ENCODE results near the gene MYH10.

The MYH10 gene

DNA sequence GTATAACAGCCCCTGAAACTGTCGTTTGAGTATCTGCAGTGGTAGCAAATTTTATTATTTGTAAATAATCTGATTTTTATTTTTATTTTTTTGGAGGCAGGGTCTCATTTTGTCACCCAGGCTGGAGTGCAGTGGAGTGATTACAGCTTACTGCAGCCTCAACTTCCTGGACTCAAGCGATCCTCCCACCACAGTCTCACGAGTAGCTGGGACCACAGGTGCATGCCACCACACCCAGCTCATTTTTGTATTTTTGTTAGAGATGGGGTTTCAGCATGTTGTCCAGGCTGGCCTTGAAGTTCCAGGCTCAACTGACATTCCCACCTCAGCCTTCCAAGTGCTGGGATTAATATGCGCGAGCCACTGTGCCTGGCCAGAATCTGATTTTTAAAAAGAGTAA, 192.1 kb downstream of the MYH10 start:
- Histone ChIP-seq H3K27ac (ENCODE audit: insufficient read depth in 1 of 2, low read depth in 1 of 2, low read length in 2 of 2, poor library complexity in 1 of 2, severe bottlenecking in 2 of 2) (no peak overlapping the region), H3K4me1 (ENCODE audit: control extremely low read depth in 1 of 4, control insufficient read depth in 4 of 4, insufficient read depth in 4 of 4, low read length in 3 of 4) (peaks cover 12 to 31% (median 20%) of the 10 kb centered on the region in 4 experiments), H3K36me3 (ENCODE audit: control insufficient read depth in 4 of 4, insufficient read depth in 4 of 4, low read length in 3 of 4) (peaks cover 0 to 9% (median 3%) of the 10 kb centered on the region in 4 experiments), H3K9me3 (ENCODE audit: control extremely low read depth in 1 of 5, control insufficient read depth in 4 of 5, insufficient read depth in 2 of 5, low read depth in 1 of 5, low read length in 4 of 5) (no peaks in the 10 kb centered on the region), H3K27me3 (replicated peaks in 2 of 5; ENCODE audit: control insufficient read depth in 4 of 5, insufficient read depth in 5 of 5, low read length in 4 of 5) (no peaks in the 10 kb centered on the region), H3K4me3 (ENCODE audit: control insufficient read depth in 1 of 7, extremely low read depth in 1 of 7, insufficient read depth in 4 of 7, low read depth in 2 of 7, low read length in 6 of 7) (no peak overlapping the region)
- no peak for DNase-seq
- CTCF ChIA-PET, result interaction anchor here (0.6 to 2.3 kb wide), 3 partner anchors 9 to 557 kb away, joined by 4 to 10 read pairs (median 8); no protein-coding TSS in a partner anchor
- POLR2A ChIA-PET, result interaction anchor here (0.7 kb wide), 1 partner anchor 26 kb away, joined by 3 read pairs; no protein-coding TSS in a partner anchor
- whole genome bisulfite sequencing (ENCODE audit: insufficient coverage), result no CpG with 5 or more reads among the region's 5 CpGs

GRCh38 chr17:8436844-8437171, 193.7 kb downstream of the MYH10 start:
- H3K36me3 ChIP-seq (ENCODE audit: control insufficient read depth in 4 of 4, insufficient read depth in 4 of 4, low read length in 3 of 4), result peaks cover 0 to 9% (median 3%) of the 10 kb centered on the region in 4 experiments
- POLR2A ChIA-PET, result interaction anchor here (0.7 to 1.2 kb wide), 4 partner anchors 24 to 194 kb away, joined by 3 to 7 read pairs (median 3); no protein-coding TSS in a partner anchor
- DNase-seq, result no peak
- H3K4me3 ChIP-seq (ENCODE audit: control insufficient read depth in 1 of 7, extremely low read depth in 1 of 7, insufficient read depth in 4 of 7, low read depth in 2 of 7, low read length in 6 of 7), result peak overlapping the region in 6 of 7 experiments; percentile 76 to 96 (median 94)
- no peaks in the 10 kb centered on the region for H3K27me3 ChIP-seq (replicated peaks in 2 of 5; ENCODE audit: control insufficient read depth in 4 of 5, insufficient read depth in 5 of 5, low read length in 4 of 5)
- WGBS (ENCODE audit: insufficient coverage), result 12% methylated on average over 4 of the region's 5 CpGs
- CTCF ChIA-PET, result interaction anchor here (0.8 to 1.3 kb wide), 5 partner anchors 10 to 53 kb away, joined by 3 to 4 read pairs (median 3); no protein-coding TSS in a partner anchor
- peak overlapping the region; percentile 90 to 97 for H3K27ac ChIP-seq (ENCODE audit: insufficient read depth in 1 of 2, low read depth in 1 of 2, low read length in 2 of 2, poor library complexity in 1 of 2, severe bottlenecking in 2 of 2)
- no peaks in the 10 kb centered on the region for H3K9me3 ChIP-seq (ENCODE audit: control extremely low read depth in 1 of 5, control insufficient read depth in 4 of 5, insufficient read depth in 2 of 5, low read depth in 1 of 5, low read length in 4 of 5)
- H3K4me1 ChIP-seq (ENCODE audit: control extremely low read depth in 1 of 4, control insufficient read depth in 4 of 4, insufficient read depth in 4 of 4, low read length in 3 of 4), result peaks cover 9 to 27% (median 17%) of the 10 kb centered on the region in 4 experiments

- H3K27me3 ChIP-seq (replicated peaks in 2 of 5; ENCODE audit: control insufficient read depth in 4 of 5, insufficient read depth in 5 of 5, low read length in 4 of 5), result no peaks in the 10 kb centered on the region
- H3K4me1 ChIP-seq (ENCODE audit: control extremely low read depth in 1 of 4, control insufficient read depth in 4 of 4, insufficient read depth in 4 of 4, low read length in 3 of 4), result peaks cover 4 to 23% (median 13%) of the 10 kb centered on the region in 4 experiments
- H3K36me3 ChIP-seq (ENCODE audit: control insufficient read depth in 4 of 4, insufficient read depth in 4 of 4, low read length in 3 of 4), result peaks cover 0 to 9% (median 3%) of the 10 kb centered on the region in 4 experiments
- peak overlapping the region; percentile 90 to 97 for H3K27ac ChIP-seq (ENCODE audit: insufficient read depth in 1 of 2, low read depth in 1 of 2, low read length in 2 of 2, poor library complexity in 1 of 2, severe bottlenecking in 2 of 2)
- peak overlapping the region; percentile 76 to 99 (median 94) for H3K4me3 ChIP-seq (ENCODE audit: control insufficient read depth in 1 of 7, extremely low read depth in 1 of 7, insufficient read depth in 4 of 7, low read depth in 2 of 7, low read length in 6 of 7)
- POLR2A ChIA-PET, result interaction anchor here (0.5 to 1.2 kb wide), 8 partner anchors 15 to 428 kb away, joined by 3 to 7 read pairs (median 4); no protein-coding TSS in a partner anchor
- under 1% methylated on average over 27 of the region's 43 CpGs for WGBS (ENCODE audit: insufficient coverage)
- no peaks in the 10 kb centered on the region for H3K9me3 ChIP-seq (ENCODE audit: control extremely low read depth in 1 of 5, control insufficient read depth in 4 of 5, insufficient read depth in 2 of 5, low read depth in 1 of 5, low read length in 4 of 5)
- CTCF ChIA-PET, result interaction anchor here (0.8 to 1.3 kb wide), 8 partner anchors 10 to 53 kb away, joined by 3 to 4 read pairs (median 3); no protein-coding TSS in a partner anchor
- peak; percentile 37 to 72 (median 66) for DNase-seq
Measured at GRCh38 chr17:8436169-8436843, 194.2 kb downstream of the MYH10 start.

DNA sequence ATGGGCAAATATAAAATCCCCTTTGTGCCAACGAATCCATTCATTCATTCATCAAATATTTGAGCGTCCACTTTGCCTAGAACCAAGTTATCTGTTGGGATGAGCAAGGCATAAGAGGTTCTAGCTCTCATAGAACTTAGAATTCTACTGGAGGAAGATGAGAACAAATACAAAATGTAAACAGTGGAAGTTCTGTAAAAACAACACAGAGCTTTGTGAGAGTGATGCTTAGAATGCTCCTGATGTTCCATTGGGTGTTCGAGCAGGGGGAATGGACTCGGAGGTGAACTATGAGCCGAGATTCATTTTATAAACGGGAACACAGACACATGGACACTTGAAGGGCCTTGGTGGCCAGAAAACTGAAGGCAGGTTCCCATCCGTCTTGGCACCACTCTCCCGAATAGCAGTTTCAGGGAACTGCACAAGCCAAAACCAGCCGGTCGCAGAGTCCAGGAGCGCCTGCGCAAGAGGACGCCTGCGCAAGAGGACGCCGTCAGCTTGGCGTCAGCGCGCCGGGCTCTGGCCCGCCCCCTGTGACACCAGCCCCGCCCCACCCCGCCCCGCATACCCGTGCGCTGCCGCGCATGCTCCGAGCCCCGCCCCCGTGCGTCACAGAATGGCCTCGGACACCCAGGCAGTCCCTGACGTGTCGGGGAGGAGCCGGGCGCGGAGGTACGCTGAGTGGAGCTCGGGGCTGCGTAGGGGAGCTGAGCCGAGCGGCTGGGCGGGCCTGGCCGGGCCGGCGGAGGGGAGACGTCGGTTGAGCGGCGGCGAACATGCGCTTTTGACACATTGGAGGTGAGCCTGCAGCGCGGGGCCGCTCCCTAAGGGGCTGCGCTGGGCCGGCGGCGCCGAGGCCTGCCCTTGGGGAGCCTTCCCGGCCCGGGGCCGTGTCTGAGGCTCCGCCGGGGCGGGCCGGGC, 195.0 kb downstream of the MYH10 start, which contains the start of gene NDEL1:
Gene NDEL1 (plus strand): TSS at position 640 of the 924 bp plus-strand sequence. CDS start 8,388 bp downstream, outside the sequence.
- Histone ChIP-seq H3K9me3 (ENCODE audit: control extremely low read depth in 1 of 5, control insufficient read depth in 4 of 5, insufficient read depth in 2 of 5, low read depth in 1 of 5, low read length in 4 of 5) (no peaks in the 10 kb centered on the region), H3K4me1 (ENCODE audit: control extremely low read depth in 1 of 4, control insufficient read depth in 4 of 4, insufficient read depth in 4 of 4, low read length in 3 of 4) (peaks cover 3 to 19% (median 10%) of the 10 kb centered on the region in 4 experiments), H3K27me3 (replicated peaks in 2 of 5; ENCODE audit: control insufficient read depth in 4 of 5, insufficient read depth in 5 of 5, low read length in 4 of 5) (no peaks in the 10 kb centered on the region), H3K36me3 (ENCODE audit: control insufficient read depth in 4 of 4, insufficient read depth in 4 of 4, low read length in 3 of 4) (peaks cover 0 to 9% (median 3%) of the 10 kb centered on the region in 4 experiments), H3K4me3 (ENCODE audit: control insufficient read depth in 1 of 7, extremely low read depth in 1 of 7, insufficient read depth in 4 of 7, low read depth in 2 of 7, low read length in 6 of 7) (peak within 1 kb of the TSS; percentile 76 to 99 (median 94)), H3K27ac (ENCODE audit: insufficient read depth in 1 of 2, low read depth in 1 of 2, low read length in 2 of 2, poor library complexity in 1 of 2, severe bottlenecking in 2 of 2) (peak within 1 kb of the TSS; percentile 90 to 97)
- under 1% methylated on average over 39 of the region's 68 CpGs for WGBS (ENCODE audit: insufficient coverage)
- CTCF ChIA-PET, result interaction anchor here (1.0 to 1.3 kb wide), 3 partner anchors 22 to 26 kb away, joined by 3 read pairs; no protein-coding TSS in a partner anchor
- peak; percentile 97 to 98 (median 98) for DNase-seq
- POLR2A ChIA-PET, result interaction anchor here (0.5 to 1.2 kb wide), 5 partner anchors 14 to 429 kb away, joined by 3 to 5 read pairs (median 4); no protein-coding TSS in a partner anchor

DNA sequence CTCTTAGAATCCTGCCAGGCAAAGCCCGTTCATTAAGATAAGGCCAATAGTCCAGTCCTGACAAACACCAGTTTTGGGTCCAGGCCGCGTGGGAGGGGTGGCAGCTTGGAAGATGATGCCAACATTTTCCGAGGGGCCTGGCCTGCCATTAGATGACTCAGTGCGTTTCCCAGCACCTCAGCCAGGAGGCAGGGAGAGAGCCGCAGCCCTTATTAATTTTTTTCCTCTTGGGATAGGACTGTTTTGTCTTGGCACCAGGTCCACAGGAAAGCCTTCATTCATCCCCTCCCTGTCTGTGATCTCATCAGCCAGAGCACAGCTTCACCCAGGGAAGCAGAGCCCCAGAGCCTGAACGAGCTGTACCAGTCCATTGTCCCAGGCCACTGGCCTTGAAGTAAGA, 199.6 kb downstream of the MYH10 start:
- ChIA-PET POLR2A (no interaction called here), CTCF (interaction anchor here (0.6 to 1.7 kb wide), 4 partner anchors 9 to 21 kb away, joined by 3 to 9 read pairs (median 4); no protein-coding TSS in a partner anchor)
- H3K4me1 ChIP-seq (ENCODE audit: control extremely low read depth in 1 of 4, control insufficient read depth in 4 of 4, insufficient read depth in 4 of 4, low read length in 3 of 4), result peaks cover 0 to 6% (median 2%) of the 10 kb centered on the region in 4 experiments
- no peaks in the 10 kb centered on the region for H3K27me3 ChIP-seq (replicated peaks in 2 of 5; ENCODE audit: control insufficient read depth in 4 of 5, insufficient read depth in 5 of 5, low read length in 4 of 5)
- H3K4me3 ChIP-seq (ENCODE audit: control insufficient read depth in 1 of 7, extremely low read depth in 1 of 7, insufficient read depth in 4 of 7, low read depth in 2 of 7, low read length in 6 of 7), result no peak overlapping the region
- no peak for DNase-seq
- no peak overlapping the region for H3K27ac ChIP-seq (ENCODE audit: insufficient read depth in 1 of 2, low read depth in 1 of 2, low read length in 2 of 2, poor library complexity in 1 of 2, severe bottlenecking in 2 of 2)
- H3K36me3 ChIP-seq (ENCODE audit: control insufficient read depth in 4 of 4, insufficient read depth in 4 of 4, low read length in 3 of 4), result no peaks in the 10 kb centered on the region
- 98% methylated on average over 6 of the region's 7 CpGs for WGBS (ENCODE audit: insufficient coverage)
- no peaks in the 10 kb centered on the region for H3K9me3 ChIP-seq (ENCODE audit: control extremely low read depth in 1 of 5, control insufficient read depth in 4 of 5, insufficient read depth in 2 of 5, low read depth in 1 of 5, low read length in 4 of 5)

DNA sequence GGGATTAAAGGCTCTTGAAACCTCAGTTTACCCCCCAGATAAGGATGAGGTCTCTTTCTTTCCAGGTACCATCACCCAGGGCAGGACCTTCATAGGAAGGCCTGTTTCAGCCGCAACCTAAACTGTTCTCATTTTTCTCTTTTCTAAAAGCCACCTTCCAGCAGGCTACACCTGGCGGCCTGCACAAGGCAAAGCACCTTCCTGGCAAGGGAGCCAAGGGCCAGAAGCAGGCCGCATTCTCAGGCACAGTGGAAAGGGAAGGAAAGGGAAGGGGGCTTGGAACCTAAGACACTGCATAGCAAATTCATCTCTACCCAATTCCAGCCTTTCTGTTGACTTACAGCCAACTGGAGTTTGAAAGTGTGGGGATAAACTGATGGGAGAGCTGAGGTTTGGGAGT, 203.7 kb downstream of the MYH10 start:
- Histone ChIP-seq H3K27ac (ENCODE audit: insufficient read depth in 1 of 2, low read depth in 1 of 2, low read length in 2 of 2, poor library complexity in 1 of 2, severe bottlenecking in 2 of 2) (no peak overlapping the region), H3K4me3 (ENCODE audit: control insufficient read depth in 1 of 7, extremely low read depth in 1 of 7, insufficient read depth in 4 of 7, low read depth in 2 of 7, low read length in 6 of 7) (no peak overlapping the region), H3K4me1 (ENCODE audit: control extremely low read depth in 1 of 4, control insufficient read depth in 4 of 4, insufficient read depth in 4 of 4, low read length in 3 of 4) (no peaks in the 10 kb centered on the region), H3K9me3 (ENCODE audit: control extremely low read depth in 1 of 5, control insufficient read depth in 4 of 5, insufficient read depth in 2 of 5, low read depth in 1 of 5, low read length in 4 of 5) (no peaks in the 10 kb centered on the region), H3K27me3 (replicated peaks in 2 of 5; ENCODE audit: control insufficient read depth in 4 of 5, insufficient read depth in 5 of 5, low read length in 4 of 5) (no peaks in the 10 kb centered on the region), H3K36me3 (ENCODE audit: control insufficient read depth in 4 of 4, insufficient read depth in 4 of 4, low read length in 3 of 4) (no peaks in the 10 kb centered on the region)
- ChIA-PET CTCF (interaction anchor here (1.2 to 1.5 kb wide), 2 partner anchors 10 kb away, joined by 3 to 4 read pairs; no protein-coding TSS in a partner anchor), POLR2A (no interaction called here)
- no peak for DNase-seq
- 100% methylated on average over 1 of the region's 3 CpGs for WGBS (ENCODE audit: insufficient coverage)

Data from common myeloid progenitor, CD34-positive (primary cell).